ENCODE data around the gene HBA2.
"Not testable (repeated sequence)": the region's sequence is repeated elsewhere in the genome, so short reads cannot be mapped to it uniquely, and the experiment has no call there.

HBA2 gene

DNA sequence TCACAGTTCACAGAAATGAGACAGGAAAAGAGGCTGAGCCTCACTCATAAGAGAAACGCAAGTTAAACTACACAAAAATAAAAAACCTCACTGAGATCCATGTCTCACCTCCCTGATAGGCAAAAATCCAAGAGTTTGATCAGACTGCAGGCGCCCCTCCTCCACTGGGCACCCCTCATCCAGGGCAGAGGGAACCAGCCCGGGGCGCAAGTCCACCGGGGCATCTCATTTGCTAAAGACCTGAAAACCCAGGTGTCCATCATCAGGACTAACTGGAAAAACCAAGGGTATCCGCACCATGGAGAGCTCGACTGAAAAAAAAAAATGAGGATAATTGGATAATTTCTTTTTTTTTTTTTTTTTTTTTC is 17.7 kb upstream of the HBA2 start:
- DNase-seq (ENCODE audit: low read depth in 3 of 3): no peak

DNA sequence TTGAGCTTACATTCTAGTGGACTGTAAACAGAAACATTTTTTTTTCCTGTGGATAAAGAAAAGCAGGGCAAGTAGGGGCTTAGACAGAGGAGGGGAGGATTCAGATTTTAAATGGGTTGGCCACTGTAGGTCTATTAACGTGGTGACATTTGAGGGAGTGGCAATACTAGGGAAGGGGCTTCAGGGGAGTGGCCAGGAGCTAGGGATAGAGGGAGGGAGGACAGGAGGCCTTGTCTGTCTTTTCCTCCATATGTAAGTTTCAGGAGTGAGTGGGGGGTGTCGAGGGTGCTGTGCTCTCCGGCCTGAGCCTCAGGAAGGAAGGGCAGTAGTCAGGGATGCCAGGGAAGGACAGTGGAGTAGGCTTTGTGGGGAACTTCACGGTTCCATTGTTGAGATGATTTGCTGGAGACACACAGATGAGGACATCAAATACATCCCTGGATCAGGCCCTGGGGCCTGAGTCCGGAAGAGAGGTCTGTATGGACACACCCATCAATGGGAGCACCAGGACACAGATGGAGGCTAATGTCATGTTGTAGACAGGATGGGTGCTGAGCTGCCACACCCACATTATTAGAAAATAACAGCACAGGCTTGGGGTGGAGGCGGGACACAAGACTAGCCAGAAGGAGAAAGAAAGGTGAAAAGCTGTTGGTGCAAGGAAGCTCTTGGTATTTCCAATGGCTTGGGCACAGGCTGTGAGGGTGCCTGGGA is 13.4 kb upstream of the HBA2 start:
- DNase-seq (ENCODE audit: low read depth in 3 of 3): no peak

DNA sequence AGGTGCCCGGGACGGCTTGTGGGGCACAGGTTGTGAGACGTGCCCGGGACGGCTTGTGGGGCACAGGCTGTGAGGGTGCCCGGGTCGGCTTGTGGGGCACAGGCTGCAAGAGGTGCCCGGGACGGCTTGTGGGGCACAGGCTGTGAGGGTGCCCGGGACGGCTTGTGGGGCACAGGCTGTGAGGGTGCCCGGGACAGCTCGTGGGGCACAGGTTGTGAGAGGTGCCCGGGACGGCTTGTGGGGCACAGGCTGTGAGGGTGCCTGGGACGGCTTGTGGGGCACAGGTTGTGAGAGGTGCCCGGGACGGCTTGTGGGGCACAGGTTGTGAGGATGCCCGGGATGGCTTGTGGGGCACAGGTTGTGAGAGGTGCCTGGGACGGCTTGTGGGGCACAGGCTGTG is 12.4 kb upstream of the HBA2 start:
- not testable (repeated sequence) for DNase-seq (ENCODE audit: low read depth in 3 of 3)

DNA sequence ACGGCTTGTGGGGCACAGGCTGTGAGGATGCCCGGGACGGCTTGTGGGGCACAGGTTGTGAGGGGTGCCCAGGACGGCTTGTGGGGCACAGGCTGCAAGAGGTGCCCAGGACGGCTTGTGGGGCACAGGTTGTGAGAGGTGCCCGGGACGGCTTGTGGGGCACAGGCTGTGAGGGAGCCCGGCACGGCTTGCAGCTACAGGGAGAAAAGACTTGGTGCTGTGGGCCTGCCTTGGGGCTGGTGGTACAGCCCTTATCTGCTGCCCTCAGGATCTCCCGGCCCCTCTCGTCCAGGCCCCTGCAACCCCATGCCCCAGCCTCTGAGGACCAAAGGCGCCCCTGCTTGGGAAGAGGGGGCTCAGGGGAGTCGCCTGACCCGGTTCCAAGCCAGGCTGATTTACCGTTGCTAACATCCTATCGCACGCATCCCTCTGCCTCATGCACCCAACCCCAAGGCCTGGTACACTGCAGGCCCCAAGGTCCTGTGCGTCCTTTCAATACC is 11.9 kb upstream of the HBA2 start:
- DNase-seq (ENCODE audit: low read depth in 3 of 3): no peak

DNA sequence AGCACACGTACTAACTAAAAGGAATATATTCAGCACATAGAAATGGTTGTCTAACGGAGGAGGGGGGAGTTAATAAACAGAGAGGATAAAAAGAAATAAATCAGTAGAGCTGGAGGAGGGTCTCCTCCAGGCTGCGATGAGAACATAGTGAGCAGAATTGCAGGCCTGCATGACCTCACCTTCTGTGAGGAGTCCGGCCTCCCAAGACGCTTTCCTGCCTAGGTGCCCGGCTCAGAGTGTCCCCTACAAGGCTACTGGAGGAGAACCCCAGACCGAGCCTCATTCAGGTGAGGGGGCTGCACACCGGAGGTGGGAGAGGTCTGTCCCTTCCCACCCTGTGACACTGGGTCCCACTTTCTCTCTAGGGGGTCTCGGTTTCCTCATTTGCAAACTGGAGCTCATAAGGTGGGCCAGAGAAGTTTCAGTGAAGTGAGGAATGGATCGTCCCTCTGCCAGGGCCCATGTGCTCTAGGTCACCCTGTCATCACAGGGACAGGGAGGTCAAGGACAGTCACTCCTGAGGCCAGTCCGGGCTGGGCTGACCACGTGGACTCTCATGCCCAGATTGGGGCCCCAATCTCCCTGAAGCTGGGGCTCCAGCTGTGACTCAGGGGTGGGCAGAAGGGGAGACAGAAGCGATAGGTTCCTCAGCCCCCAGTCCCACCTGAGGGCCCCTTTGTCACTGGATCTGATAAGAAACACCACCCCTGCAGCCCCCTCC is 10.2 kb upstream of the HBA2 start:
- DNase-seq (ENCODE audit: low read depth in 3 of 3): no peak

DNA sequence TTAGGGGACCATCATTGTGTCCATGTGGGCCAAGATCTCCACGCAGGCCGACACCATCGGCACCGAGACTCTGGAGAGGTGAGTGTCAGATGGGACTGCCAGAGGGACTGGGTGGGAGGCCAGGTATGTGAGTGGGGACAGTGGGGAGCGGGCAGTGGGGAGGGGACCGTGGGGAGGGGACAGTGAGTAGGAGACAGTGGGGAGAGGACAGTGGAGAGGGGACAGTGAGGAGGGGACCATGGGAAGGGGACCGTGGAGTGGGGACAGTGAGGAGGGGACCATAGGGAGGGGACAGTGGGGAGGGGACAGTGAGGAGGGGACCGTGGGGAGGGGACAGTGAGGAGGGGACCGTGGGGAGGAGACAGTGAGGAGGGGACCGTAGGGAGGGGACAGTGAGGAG is 9.5 kb upstream of the HBA2 start:
- DNase-seq (ENCODE audit: low read depth in 3 of 3): not testable (repeated sequence)

DNA sequence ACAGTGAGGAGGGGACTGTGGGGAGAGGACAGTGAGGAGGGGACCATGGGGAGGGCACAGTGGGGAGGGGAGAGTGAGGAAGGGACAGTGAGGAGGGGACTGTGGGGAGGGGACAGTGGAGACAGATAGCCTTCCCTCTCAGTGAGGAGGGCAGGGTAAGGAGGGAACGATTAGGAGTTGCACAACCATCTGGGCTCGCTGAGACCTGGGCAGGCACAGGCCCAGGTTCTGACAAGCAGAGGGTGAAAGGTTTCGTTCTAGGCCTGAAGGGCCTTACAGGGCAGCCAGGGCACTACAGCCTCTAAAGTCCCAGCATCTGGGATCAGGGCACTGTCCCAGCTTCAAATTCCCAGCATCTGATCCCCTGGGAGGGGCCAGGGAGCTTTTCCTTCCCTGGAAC is 9.0 kb upstream of the HBA2 start:
- DNase-seq (ENCODE audit: low read depth in 3 of 3): not testable (repeated sequence)

DNA sequence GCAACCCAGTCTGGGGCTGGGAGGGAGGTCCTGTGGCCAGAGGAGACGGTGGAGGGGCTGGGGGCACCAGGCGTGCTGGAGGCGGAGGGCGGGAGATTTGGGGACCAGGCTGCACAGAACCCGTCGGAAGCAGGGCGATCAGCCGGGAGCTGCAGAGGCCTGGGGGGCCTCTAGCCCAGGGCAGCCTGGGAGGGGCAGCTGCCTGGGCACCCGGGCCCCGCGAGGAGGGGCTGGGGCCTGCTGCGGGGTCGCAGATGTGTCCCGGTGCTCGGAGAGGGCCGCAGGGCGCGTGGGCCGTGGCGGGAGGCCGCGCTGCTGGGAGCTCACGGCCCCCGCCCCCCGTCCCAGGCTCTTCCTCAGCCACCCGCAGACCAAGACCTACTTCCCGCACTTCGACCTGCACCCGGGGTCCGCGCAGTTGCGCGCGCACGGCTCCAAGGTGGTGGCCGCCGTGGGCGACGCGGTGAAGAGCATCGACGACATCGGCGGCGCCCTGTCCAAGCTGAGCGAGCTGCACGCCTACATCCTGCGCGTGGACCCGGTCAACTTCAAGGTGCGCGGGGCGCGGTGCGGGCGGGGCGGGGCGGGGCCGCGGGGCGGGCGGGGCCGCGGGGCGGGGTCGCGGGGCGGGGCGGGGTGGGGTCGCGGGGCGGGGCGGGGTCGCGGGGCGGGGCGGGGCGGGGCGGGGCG is 8.4 kb upstream of the HBA2 start:
- DNase-seq (ENCODE audit: low read depth in 3 of 3): not testable (repeated sequence)

DNA sequence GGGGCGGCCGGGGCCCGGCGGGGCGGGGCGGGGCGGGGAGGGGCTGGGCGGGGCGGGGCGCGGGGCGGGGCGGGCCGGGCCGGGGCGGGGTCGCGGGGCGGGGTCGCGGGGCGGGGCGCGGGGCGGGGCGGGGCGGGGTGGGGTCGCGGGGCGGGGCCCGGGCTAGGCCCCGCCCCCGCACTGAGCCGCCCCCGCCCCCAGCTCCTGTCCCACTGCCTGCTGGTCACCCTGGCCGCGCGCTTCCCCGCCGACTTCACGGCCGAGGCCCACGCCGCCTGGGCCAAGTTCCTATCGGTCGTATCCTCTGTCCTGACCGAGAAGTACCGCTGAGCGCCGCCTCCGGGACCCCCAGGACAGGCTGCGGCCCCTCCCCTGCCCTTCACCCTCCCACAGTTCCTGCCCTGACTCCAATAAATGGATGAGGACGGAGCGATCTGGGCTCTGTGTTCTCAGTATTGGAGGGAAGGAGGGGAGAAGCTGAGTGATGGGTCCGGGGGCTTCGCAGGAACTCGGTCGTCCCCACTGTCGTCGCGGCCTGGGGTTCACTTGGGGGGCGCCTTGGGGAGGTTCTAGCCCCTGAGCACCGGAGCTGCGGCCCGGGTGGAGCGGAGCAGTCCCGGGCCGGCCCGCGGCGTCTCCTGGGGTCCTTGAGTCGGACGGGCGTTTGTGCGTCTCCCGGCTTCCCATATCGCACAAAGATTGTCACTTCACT is 7.7 kb upstream of the HBA2 start:
- DNase-seq (ENCODE audit: low read depth in 3 of 3): no peak

DNA sequence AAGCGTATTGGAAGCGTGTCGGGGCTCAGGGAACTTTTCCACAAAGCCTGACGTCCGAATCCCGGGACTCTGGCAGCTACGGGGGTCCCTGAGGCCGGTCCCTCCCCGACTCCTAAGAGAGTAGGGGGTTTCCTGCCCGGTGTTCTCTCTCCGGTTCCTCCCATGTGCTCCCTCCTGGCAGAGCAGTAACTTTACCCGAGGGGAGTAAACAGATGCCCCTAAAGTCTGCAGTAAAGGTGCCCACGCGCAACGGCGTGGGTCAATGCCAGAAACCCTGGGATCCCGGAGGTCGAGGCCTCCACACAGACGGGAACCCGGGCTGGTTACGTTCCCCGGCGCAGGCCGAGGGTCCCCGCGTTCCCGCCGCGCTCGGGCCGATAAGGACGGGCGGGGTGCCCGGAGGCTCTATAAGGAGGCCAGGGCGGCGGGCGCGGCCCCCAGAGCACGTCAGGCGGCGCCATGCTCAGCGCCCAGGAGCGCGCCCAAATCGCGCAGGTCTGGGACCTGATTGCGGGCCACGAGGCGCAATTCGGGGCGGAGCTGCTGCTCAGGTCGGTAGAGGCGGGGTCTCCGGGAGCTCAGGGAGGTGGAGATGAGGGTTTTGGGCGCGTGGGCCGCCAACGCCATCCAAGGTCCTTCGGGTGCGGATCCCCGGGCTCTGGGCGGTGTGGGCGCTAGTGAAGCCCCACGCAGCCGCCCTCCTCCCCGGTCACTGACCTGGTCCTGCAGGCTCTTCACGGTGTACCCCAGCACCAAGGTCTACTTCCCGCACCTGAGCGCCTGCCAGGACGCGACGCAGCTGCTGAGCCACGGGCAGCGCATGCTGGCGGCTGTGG is 6.9 kb upstream of the HBA2 start, which contains the start of gene HBM:
HBM (plus strand) TSS at position 440 of the 836 bp plus-strand sequence; CDS start at position 460, 20 bp downstream.
- DNase-seq (ENCODE audit: low read depth in 3 of 3): peak in 1 of 3 experiments; percentile 13

DNA sequence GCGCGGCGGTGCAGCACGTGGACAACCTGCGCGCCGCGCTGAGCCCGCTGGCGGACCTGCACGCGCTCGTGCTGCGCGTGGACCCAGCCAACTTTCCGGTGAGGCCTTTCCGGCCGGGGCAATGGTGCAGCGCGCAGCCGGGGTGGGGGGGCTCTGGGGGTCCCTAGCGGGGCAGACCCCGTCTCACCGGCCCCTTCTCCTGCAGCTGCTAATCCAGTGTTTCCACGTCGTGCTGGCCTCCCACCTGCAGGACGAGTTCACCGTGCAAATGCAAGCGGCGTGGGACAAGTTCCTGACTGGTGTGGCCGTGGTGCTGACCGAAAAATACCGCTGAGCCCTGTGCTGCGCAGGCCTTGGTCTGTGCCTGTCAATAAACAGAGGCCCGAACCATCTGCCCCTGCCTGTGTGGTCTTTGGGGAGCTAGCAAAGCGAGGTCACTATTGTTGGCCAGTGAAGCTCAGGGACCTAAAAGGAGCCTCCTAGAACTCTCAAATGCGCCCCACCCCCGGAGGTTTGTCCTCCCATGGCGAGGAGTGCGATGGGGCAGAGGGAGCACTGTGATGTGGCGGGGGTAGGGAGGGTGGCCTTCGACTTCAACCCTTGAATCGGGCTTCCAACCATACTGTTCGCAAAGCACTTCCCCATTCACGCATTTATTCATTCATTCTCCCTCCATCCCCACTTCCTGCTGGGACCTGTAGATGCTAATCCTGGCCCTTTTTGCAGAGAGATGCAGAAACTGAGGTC is 6.1 kb upstream of the HBA2 start:
- no peak for DNase-seq (ENCODE audit: low read depth in 3 of 3)

DNA sequence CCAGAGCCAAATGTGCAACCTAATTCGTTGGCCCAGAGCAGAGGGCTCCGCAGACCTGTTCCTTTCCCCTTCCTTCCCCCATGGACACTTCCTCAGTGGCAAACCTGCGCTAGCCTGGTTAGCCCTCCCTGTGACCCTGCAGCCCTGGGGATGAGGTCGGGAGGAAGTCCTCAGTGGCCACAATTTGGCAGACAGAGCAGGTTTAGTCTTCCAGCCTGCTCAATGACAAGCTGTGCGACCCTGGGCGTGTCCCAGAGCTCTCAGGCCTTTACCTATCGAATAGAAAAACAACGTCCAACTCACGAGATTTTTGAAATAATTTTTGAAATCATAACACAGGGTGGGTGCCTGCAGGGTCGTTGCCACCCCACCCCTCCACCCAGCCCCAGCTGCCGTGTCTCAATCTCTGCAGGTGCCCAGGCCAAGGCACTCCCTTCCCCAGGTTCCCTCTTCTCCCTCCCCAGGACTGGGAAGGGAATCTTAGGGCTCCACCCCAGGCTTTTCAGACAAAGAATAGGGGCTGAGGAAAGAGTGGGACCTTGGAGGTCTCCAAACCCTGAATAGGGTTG is 5.5 kb upstream of the HBA2 start:
- no peak for DNase-seq (ENCODE audit: low read depth in 3 of 3)

DNA sequence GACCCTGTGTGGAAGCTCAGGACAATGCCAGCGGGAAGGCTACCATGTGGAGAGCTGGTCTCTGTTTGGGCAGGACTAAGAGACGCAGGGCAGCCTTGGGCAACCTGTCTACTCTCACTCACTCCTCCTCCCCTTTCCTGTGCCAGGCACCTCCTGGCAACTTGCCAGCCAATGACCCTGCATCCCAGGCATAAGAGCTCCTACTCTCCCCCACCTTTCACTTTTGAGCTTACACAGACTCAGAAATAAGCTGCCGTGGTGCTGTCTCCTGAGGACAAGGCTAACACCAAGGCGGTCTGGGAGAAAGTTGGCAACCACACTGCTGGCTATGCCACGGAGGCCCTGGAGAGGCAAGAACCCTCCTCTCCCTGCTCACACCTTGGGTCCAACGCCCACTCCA is 4.3 kb upstream of the HBA2 start:
- no peak for DNase-seq (ENCODE audit: low read depth in 3 of 3)

DNA sequence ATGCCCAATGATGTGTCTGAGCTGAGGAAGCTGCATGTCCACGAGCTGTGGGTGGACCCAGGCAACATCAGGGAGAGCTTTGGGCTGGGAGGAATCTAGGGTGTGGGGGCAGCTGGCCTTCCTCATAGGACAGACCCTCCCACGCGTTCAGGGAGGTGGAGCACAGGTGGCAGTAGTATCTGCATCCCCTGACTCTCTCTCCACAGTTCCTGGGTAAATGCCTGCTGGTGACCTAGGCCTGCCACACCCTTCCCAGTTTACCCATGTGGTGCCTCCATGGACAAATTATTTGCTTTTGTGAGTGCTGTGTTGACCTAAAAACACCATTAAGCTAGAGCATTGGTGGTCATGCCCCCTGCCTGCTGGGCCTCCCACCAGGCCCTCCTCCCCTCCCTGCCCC is 3.7 kb upstream of the HBA2 start:
- no peak for DNase-seq (ENCODE audit: low read depth in 3 of 3)

DNA sequence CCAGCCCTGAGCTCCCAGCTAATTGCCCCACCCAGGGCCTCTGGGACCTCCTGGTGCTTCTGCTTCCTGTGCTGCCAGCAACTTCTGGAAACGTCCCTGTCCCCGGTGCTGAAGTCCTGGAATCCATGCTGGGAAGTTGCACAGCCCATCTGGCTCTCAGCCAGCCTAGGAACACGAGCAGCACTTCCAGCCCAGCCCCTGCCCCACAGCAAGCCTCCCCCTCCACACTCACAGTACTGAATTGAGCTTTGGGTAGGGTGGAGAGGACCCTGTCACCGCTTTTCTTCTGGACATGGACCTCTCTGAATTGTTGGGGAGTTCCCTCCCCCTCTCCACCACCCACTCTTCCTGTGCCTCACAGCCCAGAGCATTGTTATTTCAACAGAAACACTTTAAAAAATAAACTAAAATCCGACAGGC is 2.6 kb upstream of the HBA2 start:
- not testable (repeated sequence) for DNase-seq (ENCODE audit: low read depth in 3 of 3)

DNA sequence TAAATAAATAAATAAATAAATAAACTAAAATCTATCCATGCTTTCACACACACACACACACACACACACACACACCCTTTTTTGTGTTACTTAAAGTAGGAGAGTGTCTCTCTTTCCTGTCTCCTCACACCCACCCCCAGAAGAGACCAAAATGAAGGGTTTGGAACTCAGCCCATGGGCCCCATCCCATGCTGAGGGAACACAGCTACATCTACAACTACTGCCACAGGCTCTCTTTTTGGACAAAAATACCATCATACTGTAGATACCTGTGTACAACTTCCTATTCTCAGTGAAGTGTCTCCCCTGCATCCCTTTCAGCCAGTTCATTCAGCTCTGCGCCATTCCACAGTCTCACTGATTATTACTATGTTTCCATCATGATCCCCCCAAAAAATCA is 1.9 kb upstream of the HBA2 start:
- DNase-seq (ENCODE audit: low read depth in 3 of 3): no peak

DNA sequence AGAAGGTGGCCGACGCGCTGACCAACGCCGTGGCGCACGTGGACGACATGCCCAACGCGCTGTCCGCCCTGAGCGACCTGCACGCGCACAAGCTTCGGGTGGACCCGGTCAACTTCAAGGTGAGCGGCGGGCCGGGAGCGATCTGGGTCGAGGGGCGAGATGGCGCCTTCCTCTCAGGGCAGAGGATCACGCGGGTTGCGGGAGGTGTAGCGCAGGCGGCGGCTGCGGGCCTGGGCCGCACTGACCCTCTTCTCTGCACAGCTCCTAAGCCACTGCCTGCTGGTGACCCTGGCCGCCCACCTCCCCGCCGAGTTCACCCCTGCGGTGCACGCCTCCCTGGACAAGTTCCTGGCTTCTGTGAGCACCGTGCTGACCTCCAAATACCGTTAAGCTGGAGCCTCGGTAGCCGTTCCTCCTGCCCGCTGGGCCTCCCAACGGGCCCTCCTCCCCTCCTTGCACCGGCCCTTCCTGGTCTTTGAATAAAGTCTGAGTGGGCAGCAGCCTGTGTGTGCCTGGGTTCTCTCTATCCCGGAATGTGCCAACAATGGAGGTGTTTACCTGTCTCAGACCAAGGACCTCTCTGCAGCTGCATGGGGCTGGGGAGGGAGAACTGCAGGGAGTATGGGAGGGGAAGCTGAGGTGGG is 657 bp downstream of the HBA2 start:
- DNase-seq (ENCODE audit: low read depth in 3 of 3): not testable (repeated sequence)

DNA sequence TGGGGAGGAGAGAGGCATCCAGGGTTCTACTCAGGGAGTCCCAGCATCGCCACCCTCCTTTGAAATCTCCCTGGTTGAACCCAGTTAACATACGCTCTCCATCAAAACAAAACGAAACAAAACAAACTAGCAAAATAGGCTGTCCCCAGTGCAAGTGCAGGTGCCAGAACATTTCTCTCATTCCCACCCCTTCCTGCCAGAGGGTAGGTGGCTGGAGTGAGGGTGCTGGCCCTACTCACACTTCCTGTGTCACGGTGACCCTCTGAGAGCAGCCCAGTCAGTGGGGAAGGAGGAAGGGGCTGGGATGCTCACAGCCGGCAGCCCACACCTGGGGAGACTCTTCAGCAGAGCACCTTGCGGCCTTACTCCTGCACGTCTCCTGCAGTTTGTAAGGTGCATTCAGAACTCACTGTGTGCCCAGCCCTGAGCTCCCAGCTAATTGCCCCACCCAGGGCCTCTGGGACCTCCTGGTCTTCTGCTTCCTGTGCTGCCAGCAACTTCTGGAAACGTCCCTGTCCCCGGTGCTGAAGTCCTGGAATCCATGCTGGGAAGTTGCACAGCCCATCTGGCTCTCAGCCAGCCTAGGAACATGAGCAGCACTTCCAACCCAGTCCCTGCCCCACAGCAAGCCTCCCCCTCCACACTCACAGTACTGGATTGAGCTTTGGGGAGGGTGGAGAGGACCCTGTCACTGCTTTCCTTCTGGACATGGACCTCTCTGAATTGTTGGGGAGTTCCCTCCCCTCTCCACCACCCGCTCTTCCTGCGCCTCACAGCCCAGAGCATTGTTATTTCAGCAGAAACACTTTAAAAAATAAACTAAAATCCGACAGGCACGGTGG is 1.5 kb downstream of the HBA2 start:
- not testable (repeated sequence) for DNase-seq (ENCODE audit: low read depth in 3 of 3)

Measured in stimulated activated CD4-positive, alpha-beta T cell treated with anti-CD3 and anti-CD28 coated beads, TNF-alpha, amount 100 ng/mL, for 24 hours (primary cell).